Large intestine (tissue), 3 donors: ENCODE results near the gene ACAP2. TPM values are rescaled to one million over a fixed set of nuclear protein-coding genes. Genes with fewer than 3 reads are reported as not detected.
"Not testable (repeated sequence)": the region's sequence is repeated elsewhere in the genome, so short reads cannot be mapped to it uniquely, and the experiment has no call there.

Source experiments
- DNase-seq, 2 donors: peaks; one replicate each; pipeline versions ENCODE4 v3.0.0 to v3.0.0-alpha.2; 2013
- H3K27ac ChIP-seq: one replicate; pipeline ENCODE4 v1.5.1; 2013; ENCODE audit warnings: low read length
- H3K27me3 ChIP-seq: 2 replicates; pipeline ENCODE4 v1.6.1; 2013; ENCODE audit warnings: low read length; ENCODE audit not compliant: control insufficient read depth, insufficient read depth
- H3K36me3 ChIP-seq: 2 replicates; pipeline ENCODE4 v1.6.1; 2013; ENCODE audit warnings: low read length; ENCODE audit not compliant: control insufficient read depth, insufficient read depth
- H3K4me1 ChIP-seq: one replicate; pipeline ENCODE4 v1.6.1; 2013; ENCODE audit warnings: low read length; ENCODE audit not compliant: control insufficient read depth, insufficient read depth
- H3K4me3 ChIP-seq: one replicate; pipeline ENCODE4 v1.5.1; 2013; ENCODE audit warnings: low read length
- H3K9me3 ChIP-seq: one replicate; pipeline ENCODE4 v1.6.1; 2013; ENCODE audit warnings: mild to moderate bottlenecking, low read depth, low read length, moderate library complexity; ENCODE audit not compliant: control insufficient read depth
- WGBS: methylation state at CpG from one replicate; pipeline ENCODE4 v1.1.5; 2013; ENCODE audit warnings: low lambda C conversion rate; ENCODE audit not compliant: insufficient coverage; 5-methylcytosine and 5-hydroxymethylcytosine counted together
- polyA plus RNA-seq: library from polyadenylated mRNA; unstranded; fragments of 120-200 nt; gene quantifications from one replicate; pipeline ENCODE4 v1.2.1, GENCODE V29; 2013

Gene ACAP2
- polyA plus RNA-seq, 1 donor: 33.4 TPM

DNA sequence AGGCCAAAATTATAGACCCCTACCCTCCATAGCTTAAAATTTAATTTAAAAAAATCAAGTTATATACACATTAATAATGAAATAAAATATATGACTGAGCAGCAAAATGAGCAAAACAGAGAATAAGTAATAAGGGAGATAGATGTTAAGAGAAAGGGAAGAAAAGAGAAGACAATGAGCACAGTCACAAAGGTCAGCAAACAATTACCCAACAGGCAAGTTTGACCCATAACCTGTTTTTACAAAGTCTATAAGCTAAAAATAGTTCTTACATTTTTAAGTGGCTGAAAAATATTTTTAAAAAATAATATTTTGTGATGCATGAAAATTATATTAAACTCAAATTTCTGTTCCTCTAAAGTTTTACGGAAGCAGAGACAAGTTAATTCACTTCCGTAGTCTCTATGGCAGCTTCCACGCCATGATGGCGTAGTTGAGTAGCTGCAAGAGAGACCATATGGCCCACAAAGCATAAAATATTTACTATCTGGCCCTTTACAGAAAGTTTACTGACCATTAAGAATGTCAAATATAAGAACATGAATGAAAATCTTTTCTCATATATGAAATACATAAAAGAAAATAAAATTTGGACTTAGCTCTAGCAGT lies 47.5 kb downstream of the ACAP2 start:
- Histone ChIP-seq H3K36me3 (no peaks in the 10 kb centered on the region), H3K4me1 (no peaks in the 10 kb centered on the region), H3K27ac (no peak overlapping the region), H3K27me3 (no peaks in the 10 kb centered on the region), H3K4me3 (no peak overlapping the region), H3K9me3 (no peaks in the 10 kb centered on the region)
- peak in 1 of 2 donors; percentile 7 for DNase-seq
- WGBS: 83% methylated on average over 1 of the region's 4 CpGs

DNA sequence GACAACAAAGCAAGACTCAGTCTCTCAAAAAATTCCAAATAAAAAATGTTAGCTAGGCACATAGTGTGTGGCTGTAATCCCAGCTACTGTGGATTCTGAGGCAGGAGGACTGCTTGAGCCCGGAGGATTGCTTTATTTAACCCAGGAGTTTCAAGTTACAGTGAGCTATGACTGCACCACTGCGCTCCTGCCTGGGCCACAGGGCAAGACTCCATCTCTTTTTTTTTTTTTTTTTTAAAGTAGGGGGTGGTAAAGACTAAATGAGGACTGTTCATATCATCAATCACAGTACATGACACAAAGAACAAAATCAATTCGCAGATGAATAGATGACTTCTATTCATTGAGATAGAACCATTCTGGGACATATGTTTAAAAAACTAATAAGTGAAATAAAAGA lies 48.1 kb downstream of the ACAP2 start:
- Histone ChIP-seq H3K27ac (no peak overlapping the region), H3K36me3 (no peaks in the 10 kb centered on the region), H3K4me3 (no peak overlapping the region), H3K4me1 (no peaks in the 10 kb centered on the region), H3K27me3 (no peaks in the 10 kb centered on the region), H3K9me3 (no peaks in the 10 kb centered on the region)
- WGBS: 100% methylated on average over 1 of the region's 3 CpGs
- DNase-seq: no peak

DNA sequence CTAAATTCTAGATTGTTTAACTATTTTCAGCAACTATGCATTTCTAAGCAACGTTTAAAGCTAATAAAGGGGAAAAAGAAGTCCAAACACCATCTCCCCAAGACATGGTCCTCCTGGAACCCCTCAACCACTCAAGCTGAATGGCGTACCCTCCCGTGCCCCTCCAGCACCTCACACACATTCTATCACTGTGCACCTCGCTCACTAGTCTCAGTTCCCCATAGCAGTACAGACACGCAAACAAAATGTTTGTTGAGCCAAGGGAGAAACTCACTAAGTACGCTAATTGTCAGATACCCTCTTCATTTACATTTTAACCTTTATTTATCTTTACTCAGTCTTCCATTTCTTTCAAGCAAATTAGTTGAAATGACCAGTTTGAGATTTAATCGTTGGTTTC lies 48.8 kb downstream of the ACAP2 start:
- H3K27ac ChIP-seq: no peak overlapping the region
- H3K4me1 ChIP-seq: no peaks in the 10 kb centered on the region
- no peaks in the 10 kb centered on the region for H3K27me3 ChIP-seq
- no peak overlapping the region for H3K4me3 ChIP-seq
- WGBS: 100% methylated on average over 1 of the region's 7 CpGs
- H3K36me3 ChIP-seq: no peaks in the 10 kb centered on the region
- DNase-seq: no peak
- H3K9me3 ChIP-seq: no peaks in the 10 kb centered on the region

DNA sequence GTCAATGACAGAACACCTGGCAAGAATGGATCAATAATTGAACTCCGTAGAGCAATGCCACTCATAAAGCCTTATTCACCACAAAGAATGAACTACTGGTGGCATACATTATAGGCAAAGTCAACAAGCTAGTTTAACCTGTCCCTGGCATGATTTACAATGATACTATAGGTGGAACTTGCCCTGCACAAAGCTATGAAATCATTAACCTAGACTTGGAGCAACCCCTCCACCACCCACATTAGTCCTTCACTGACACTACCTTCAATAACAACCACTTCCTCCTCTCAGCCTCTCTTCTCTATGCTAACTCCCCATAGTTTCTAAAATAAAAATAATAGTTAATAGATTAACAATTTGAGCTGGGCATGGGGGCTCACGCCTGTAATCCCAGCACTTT lies 54.4 kb downstream of the ACAP2 start:
- no peaks in the 10 kb centered on the region for H3K9me3 ChIP-seq
- peak; percentile 75 to 89 for DNase-seq
- no peak overlapping the region for H3K4me3 ChIP-seq
- H3K27me3 ChIP-seq: no peaks in the 10 kb centered on the region
- H3K4me1 ChIP-seq: peaks cover 9% of the 10 kb centered on the region
- WGBS: no CpG with 5 or more reads among the region's 2 CpGs
- H3K36me3 ChIP-seq: no peaks in the 10 kb centered on the region
- H3K27ac ChIP-seq: peak overlapping the region; percentile 59

DNA sequence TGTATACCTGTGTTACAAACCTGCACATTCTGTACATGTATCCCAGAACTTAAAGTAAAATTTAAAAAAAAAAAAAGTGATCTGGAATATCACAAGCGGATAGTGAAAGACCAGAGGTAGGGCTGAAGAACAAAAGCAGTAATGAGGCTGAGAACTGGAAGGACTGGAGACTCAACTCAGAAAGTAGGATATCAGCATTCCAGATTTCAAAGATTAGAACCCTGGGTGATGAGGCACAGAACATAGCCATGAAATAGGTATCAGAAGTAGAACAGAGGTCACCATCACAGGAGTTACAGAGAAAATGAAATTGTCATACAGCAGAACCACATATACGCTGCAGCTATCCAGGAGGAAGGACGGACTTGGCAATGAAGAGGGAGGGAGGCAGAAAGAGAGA lies 56.1 kb downstream of the ACAP2 start:
- no peaks in the 10 kb centered on the region for H3K27me3 ChIP-seq

DNA sequence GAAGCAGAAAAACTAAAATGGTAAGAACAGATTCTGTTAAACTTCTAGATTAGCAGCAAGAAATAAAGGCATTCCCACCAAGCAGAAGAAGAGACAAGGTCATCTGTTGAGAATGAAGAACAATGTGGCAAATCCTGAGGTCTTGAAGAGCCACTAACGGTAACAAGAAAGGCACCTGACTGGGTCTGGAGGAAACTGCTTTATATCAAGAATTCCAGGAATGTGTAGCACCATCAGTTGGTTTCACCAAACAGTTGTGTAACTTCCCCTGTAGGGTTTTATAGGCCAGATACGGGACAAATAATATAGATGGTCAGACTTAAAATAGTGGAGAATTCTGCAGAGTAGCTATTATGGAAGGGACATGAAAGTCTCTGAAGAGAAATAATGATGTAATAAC lies 57.3 kb downstream of the ACAP2 start:
- DNase-seq: no peak
- Histone ChIP-seq H3K27ac (no peak overlapping the region), H3K27me3 (no peaks in the 10 kb centered on the region), H3K9me3 (no peaks in the 10 kb centered on the region), H3K36me3 (no peaks in the 10 kb centered on the region), H3K4me3 (no peak overlapping the region), H3K4me1 (peaks cover 9% of the 10 kb centered on the region)
- WGBS: 50% methylated on average over 1 of the region's 2 CpGs

More for the DNA sequence above, 56.1 kb downstream of the ACAP2 start:
- Histone ChIP-seq H3K27ac (no peak overlapping the region), H3K36me3 (no peaks in the 10 kb centered on the region), H3K4me3 (no peak overlapping the region), H3K4me1 (peaks cover 9% of the 10 kb centered on the region), H3K9me3 (no peaks in the 10 kb centered on the region)
- no peak for DNase-seq
- 100% methylated on average over 2 of the region's 3 CpGs for WGBS

DNA sequence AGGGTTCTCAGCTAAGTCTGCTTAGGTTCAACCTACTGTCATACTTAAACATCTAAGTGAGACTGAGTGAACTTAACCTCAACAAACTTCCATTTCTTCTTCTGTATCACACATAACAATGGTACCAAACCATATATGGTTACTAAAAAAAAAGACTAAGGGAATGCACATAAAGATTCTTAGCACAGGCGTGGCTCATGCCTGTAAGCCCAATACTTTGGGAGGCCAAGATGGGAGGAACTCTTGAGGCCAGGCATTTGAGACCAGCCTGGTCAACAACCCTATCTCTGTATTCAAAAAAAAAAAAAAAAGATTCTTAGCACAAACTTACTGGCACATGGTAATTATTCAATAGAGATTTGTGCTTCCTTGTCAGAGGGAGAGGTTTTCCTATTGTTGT lies 57.9 kb downstream of the ACAP2 start:
- no peaks in the 10 kb centered on the region for H3K36me3 ChIP-seq
- no peak overlapping the region for H3K27ac ChIP-seq
- no CpG with 5 or more reads among the region's 1 CpG for WGBS

DNA sequence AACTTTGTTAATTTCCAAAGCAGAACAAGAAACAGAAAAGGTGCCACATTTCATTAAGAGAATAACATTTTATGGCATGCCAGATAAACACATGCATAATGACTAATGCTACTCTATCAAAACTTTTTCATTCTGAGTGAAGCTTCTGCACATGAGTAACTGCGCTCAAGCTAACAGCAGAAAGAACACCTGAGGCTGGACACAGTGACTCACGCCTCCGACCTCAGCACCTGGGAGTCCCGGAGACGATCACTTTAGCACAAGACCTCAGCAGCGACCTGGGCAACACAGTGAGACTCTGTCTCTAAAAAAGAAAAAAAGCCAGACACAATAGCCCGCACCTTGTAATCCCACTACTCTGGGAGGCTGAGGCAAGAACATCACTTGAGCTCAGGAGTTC lies 70.6 kb downstream of the ACAP2 start:
- Histone ChIP-seq H3K27me3 (no peaks in the 10 kb centered on the region), H3K4me3 (no peak overlapping the region), H3K4me1 (no peaks in the 10 kb centered on the region), H3K9me3 (no peaks in the 10 kb centered on the region), H3K27ac (no peak overlapping the region), H3K36me3 (peaks cover 11% of the 10 kb centered on the region)
- DNase-seq: no peak
- WGBS: no CpG with 5 or more reads among the region's 7 CpGs

More for the DNA sequence above, 57.9 kb downstream of the ACAP2 start:
- H3K9me3 ChIP-seq: no peaks in the 10 kb centered on the region
- no peak for DNase-seq
- H3K4me3 ChIP-seq: no peak overlapping the region
- peaks cover 9% of the 10 kb centered on the region for H3K4me1 ChIP-seq
- no peaks in the 10 kb centered on the region for H3K27me3 ChIP-seq

DNA sequence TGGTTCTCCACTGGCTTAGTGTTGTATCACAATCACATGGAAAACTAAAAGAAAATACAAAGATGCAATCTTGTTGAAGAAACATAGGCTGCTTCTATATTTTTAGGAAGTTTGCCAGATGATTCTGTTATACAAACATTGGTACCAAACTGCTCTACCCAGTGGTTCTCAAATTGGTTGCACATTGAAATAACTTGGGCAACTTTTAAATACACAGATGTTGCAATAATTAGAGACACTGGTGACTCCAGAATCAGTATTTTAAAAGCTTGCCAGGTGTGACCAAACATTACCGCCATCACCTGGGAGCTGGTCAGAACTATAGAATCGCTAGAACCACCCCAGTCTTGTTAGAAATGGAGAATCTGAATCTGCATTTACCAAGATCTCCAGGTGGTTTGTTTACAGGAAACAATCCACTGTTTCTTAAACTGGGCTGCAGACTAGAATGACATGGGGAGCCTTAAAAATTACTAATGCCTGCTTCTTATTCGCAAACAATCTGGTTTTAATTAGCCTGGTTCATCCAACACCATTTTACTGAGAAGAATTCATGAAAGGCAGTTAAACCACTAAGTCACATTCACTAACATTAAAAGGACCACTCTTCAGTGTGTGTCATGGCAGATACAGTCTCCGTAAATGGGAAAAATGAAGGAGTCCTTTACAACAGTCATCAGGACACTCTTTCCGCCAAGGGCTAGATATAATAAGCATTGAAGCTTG lies 76.5 kb downstream of the ACAP2 start:
- H3K9me3 ChIP-seq: no peaks in the 10 kb centered on the region
- no peak overlapping the region for H3K27ac ChIP-seq
- H3K36me3 ChIP-seq: peaks cover 5% of the 10 kb centered on the region
- H3K27me3 ChIP-seq: no peaks in the 10 kb centered on the region
- no peaks in the 10 kb centered on the region for H3K4me1 ChIP-seq
- no CpG with 5 or more reads among the region's 5 CpGs for WGBS
- no peak for DNase-seq
- H3K4me3 ChIP-seq: no peak overlapping the region

DNA sequence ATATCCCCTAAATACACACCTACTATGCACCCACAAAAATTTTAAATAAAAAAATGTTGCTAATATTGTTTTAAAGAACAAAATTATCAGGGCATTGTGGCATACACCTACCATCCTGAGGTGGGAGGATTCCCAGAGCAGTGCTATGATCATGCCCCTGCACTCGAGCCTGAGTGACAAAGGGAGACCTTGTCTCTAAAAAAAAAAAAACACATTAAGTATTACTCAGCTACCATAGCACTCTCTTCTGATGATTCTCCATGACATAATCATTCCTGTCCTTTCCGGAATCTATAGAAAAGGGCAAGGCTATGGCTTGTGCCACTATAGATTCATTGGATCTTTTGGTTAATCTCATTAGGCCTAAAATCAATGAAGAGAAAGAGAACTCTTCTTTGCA lies 77.4 kb downstream of the ACAP2 start:
- H3K4me3 ChIP-seq: no peak overlapping the region
- H3K27me3 ChIP-seq: no peaks in the 10 kb centered on the region
- no peak overlapping the region for H3K27ac ChIP-seq
- peaks cover 3% of the 10 kb centered on the region for H3K36me3 ChIP-seq
- whole genome bisulfite sequencing: no CpG with 5 or more reads among the region's 2 CpGs
- H3K4me1 ChIP-seq: no peaks in the 10 kb centered on the region
- H3K9me3 ChIP-seq: no peaks in the 10 kb centered on the region
- DNase-seq: no peak

DNA sequence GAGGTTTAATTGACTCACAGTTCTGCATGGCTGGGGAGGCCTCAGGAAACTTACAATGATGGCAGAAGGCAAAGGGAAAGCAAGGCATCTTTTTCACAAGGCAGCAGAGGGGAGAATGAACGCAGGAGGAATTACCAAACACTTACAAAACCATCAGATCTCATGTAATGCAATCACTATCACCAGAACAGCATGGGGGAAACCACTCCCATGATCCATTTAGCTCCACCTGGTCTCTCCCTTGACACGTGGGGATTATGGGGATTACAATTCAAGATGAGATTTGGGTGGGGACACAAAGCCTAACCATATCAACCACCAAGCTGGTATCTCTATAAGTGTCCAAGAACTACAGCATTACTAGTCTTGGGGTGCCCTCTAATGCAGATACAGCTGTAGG lies 85.0 kb downstream of the ACAP2 start:
- H3K27ac ChIP-seq, H3K36me3 ChIP-seq: not testable (repeated sequence)
- WGBS: no CpG with 5 or more reads among the region's 2 CpGs

More for the DNA sequence above, 85.0 kb downstream of the ACAP2 start:
- not testable (repeated sequence) for H3K4me1 ChIP-seq, H3K4me3 ChIP-seq, DNase-seq, H3K9me3 ChIP-seq, H3K27me3 ChIP-seq
